Left ventricle myocardium inferior (tissue), 1 donor: ENCODE results near the gene TLE5. TPM values are rescaled to one million over a fixed set of nuclear protein-coding genes. Genes with fewer than 3 reads are reported as not detected.
A peak's percentile ranks its signal among the peaks of the same experiment; 100 is the strongest.

Experiments
- DNase-seq: peaks from one replicate; pipeline ENCODE4 v3.0.0-alpha.2; 2020
- H3K27ac ChIP-seq: fragments of 200-600 bp; replicated peaks from 2 replicates; pipeline ENCODE4 v1.8.0; 2021
- H3K27me3 ChIP-seq: fragments of 200-600 bp; 2 replicates; pipeline ENCODE4 v1.8.0; 2021; ENCODE audit warnings: low read depth
- H3K36me3 ChIP-seq: fragments of 200-600 bp; 2 replicates; pipeline ENCODE4 v1.8.0; 2021
- H3K4me1 ChIP-seq: fragments of 200-600 bp; 2 replicates; pipeline ENCODE4 v1.8.0; 2021
- H3K4me3 ChIP-seq: fragments of 200-600 bp; 2 replicates; pipeline ENCODE4 v1.8.0; 2021; ENCODE audit warnings: mild to moderate bottlenecking, moderate library complexity
- H3K9me3 ChIP-seq: fragments of 200-600 bp; replicated peaks from 2 replicates; pipeline ENCODE4 v1.8.0; 2021
- intact Hi-C: fragments of 100-400 bp; cut with micrococcal nuclease; formaldehyde crosslinking; loops from one replicate; pipeline ENCODE4 v1.11.0; 2022
- total RNA-seq: library from RNA; stranded (reverse); fragmentation: NEBNext Ultra II Directional; extraction: Animal tissue kit (Norgen Biotek cat#: 25700); gene quantifications from one replicate; pipeline ENCODE4 v1.2.1, GENCODE V29; 2021
- TF ChIP-seq, protein P1 (sequence below): fragments of 200-600 bp; IDR thresholded peaks from 2 replicates; pipeline ENCODE4 v1.8.0; 2021; ENCODE audit warnings: antibody characterized with exemption, mild to moderate bottlenecking, borderline replicate concordance
- donor health status: DM: no; HTN: yes; CAD: no; lungs with severe emphysema.

The TLE5 gene
- total RNA-seq, 1 donor from 2014 or later = 799 TPM

DNA sequence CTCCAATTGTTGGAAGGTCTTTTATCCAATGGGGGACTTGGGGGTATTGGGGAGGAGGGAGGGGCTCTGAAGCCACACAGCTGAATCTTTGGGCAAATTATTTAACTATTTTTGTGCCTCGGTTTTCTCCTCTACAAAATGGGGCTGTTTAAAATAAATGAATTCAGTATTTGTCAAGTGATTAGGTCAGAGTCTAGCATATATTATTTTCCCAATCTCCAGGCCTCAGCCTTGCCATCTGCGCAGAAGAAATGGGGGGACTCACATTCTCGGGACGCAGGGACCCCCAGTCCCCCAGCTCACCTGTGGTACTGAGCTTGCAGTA lies 1.5 kb downstream of the TLE5 start:
- no peak for DNase-seq
- Histone ChIP-seq H3K36me3 (peaks cover 38% of the 10 kb centered on the region), H3K9me3 (no peaks in the 10 kb centered on the region), H3K27ac (peak overlapping the region; percentile 97), H3K4me1 (peaks cover 65% of the 10 kb centered on the region), H3K27me3 (no peaks in the 10 kb centered on the region), H3K4me3 (peak overlapping the region; percentile 79)
- TF ChIP-seq, protein P1, sequence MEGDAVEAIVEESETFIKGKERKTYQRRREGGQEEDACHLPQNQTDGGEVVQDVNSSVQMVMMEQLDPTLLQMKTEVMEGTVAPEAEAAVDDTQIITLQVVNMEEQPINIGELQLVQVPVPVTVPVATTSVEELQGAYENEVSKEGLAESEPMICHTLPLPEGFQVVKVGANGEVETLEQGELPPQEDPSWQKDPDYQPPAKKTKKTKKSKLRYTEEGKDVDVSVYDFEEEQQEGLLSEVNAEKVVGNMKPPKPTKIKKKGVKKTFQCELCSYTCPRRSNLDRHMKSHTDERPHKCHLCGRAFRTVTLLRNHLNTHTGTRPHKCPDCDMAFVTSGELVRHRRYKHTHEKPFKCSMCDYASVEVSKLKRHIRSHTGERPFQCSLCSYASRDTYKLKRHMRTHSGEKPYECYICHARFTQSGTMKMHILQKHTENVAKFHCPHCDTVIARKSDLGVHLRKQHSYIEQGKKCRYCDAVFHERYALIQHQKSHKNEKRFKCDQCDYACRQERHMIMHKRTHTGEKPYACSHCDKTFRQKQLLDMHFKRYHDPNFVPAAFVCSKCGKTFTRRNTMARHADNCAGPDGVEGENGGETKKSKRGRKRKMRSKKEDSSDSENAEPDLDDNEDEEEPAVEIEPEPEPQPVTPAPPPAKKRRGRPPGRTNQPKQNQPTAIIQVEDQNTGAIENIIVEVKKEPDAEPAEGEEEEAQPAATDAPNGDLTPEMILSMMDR = no peak
- intact Hi-C loops = no loop called here

DNA sequence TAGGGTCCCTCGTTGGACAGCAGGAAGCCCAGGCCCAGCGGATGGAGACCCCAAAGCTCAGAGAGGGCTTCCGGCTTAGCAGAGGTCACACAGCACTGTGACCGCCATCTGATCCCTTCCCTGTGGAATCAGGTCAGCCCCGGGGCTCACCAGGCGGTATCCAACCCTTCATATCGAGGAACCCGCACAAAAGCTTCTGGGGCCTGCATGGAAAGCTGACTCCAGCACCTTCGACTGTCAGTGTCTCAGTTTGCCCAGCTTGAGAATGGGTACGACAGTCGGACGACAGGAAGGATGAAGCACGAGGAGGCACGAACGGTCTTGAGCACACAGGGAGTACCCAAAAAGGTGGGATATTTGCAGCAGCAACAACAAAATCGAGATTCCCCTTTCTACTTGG lies 2.6 kb downstream of the TLE5 start:
- Histone ChIP-seq H3K4me3 (peak overlapping the region; percentile 79), H3K27ac (peak overlapping the region; percentile 97), H3K36me3 (peaks cover 49% of the 10 kb centered on the region), H3K9me3 (no peaks in the 10 kb centered on the region), H3K4me1 (peaks cover 75% of the 10 kb centered on the region), H3K27me3 (no peaks in the 10 kb centered on the region)
- no peak for DNase-seq
- intact Hi-C loops = no loop called here
- TF ChIP-seq, protein P1 = no peak

GRCh38 chr19:3058821-3059314 lies 3.4 kb downstream of the TLE5 start:
- peak overlapping the region; percentile 97 for H3K27ac ChIP-seq
- TF ChIP-seq, protein P1 = no peak
- intact Hi-C loops = no loop called here
- DNase-seq = no peak
- H3K4me1 ChIP-seq = peaks cover 75% of the 10 kb centered on the region
- H3K27me3 ChIP-seq = no peaks in the 10 kb centered on the region
- peaks cover 57% of the 10 kb centered on the region for H3K36me3 ChIP-seq
- H3K4me3 ChIP-seq = peak overlapping the region; percentile 79
- H3K9me3 ChIP-seq = no peaks in the 10 kb centered on the region

- Histone ChIP-seq H3K9me3 (no peaks in the 10 kb centered on the region), H3K36me3 (peaks cover 64% of the 10 kb centered on the region), H3K4me1 (peaks cover 73% of the 10 kb centered on the region), H3K4me3 (peak overlapping the region; percentile 35), H3K27me3 (no peaks in the 10 kb centered on the region), H3K27ac (peak overlapping the region; percentile 97)
- intact Hi-C loops = no loop called here
- TF ChIP-seq, protein P1 = no peak
- DNase-seq = no peak
Measured at GRCh38 chr19:3058009-3058820, 4.1 kb downstream of the TLE5 start.

- Histone ChIP-seq H3K4me1 (peaks cover 66% of the 10 kb centered on the region), H3K27me3 (no peaks in the 10 kb centered on the region), H3K36me3 (peaks cover 70% of the 10 kb centered on the region), H3K9me3 (no peaks in the 10 kb centered on the region), H3K4me3 (peak overlapping the region; percentile 35), H3K27ac (peak overlapping the region; percentile 97)
- intact Hi-C loops = no loop called here
- TF ChIP-seq, protein P1 = peak; percentile 31
- peak; percentile 88 for DNase-seq
Measured at GRCh38 chr19:3057275-3057714, 5.0 kb downstream of the TLE5 start.
